ENCODE measurements around the gene NUP210L. TPM values are rescaled to one million over a fixed set of nuclear protein-coding genes. Genes with fewer than 3 reads are reported as not detected.

Gene NUP210L
- total RNA-seq, 1 experiment from 2014 or later = 0.10 TPM

DNA sequence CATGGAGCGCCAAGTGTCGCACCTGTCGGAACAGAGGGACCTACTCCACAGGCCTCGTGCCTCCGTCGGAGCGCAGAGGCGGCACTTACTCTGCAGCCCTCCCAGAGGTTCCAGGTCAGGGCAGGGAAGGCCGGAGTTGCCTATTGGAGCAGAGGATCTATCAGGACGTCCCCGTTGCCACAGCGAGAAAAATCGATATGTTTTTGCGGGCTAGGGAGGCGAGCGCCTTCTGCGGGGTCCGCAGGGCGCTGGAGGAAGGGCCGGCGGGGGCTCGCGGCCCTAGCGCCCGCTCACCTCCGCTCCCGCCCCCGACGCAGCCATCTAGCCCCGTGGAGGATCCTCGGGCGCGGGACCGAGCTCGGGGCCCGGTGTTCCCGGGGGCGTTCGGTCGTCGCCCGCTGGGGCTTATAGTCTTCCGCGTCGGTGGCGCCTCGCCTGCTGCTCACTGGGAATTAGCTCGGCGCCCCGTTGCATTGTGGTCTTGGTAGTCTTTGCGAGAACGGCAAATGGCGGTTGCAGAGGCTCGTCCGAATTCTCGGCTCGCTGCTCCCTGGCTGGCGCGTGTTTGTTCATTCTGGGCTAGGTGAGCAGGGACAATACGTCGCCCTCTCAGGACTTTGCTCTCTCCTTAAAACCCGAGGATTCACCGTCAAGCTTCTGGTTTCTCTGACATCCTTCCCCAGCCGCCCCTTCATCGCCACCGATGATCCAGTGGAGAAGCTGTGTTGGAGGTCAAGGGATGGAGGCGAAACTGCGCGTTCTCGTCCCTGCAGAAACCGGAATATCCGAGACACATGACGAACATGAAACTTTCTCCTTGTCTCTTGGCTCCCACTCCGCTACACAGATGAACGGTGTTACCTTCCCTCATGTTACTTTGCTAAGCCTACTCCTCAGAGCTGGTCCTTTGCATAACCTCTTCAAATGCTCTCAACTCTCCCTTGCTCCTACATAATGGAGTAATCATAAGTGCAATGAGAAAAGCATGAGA, 177.3 kb downstream of the NUP210L start, which contains the start of gene JTB (continued):
- peak; percentile 93 for TF ChIP-seq YY1 (IDR thresholded peaks at IDR 0.05; ENCODE audit: extremely low read depth, insufficient replicate concordance, low read depth, low read length)
- peak; percentile 93 for TF ChIP-seq ZFX (IDR thresholded peaks at IDR 0.05)
- no peak for TF ChIP-seq ZBTB33 (IDR thresholded peaks at IDR 0.05; ENCODE audit: extremely low read depth, insufficient replicate concordance, low read length)
- peak; percentile 13; the same call in 1 of the 2 replicates for TF ChIP-seq SP1 (IDR thresholded peaks at IDR 0.05; ENCODE audit: low read depth)
- TF ChIP-seq SIN3A (IDR thresholded peaks at IDR 0.05; ENCODE audit: low read depth) = peak; percentile 51
- TF ChIP-seq POLR2AphosphoS5 (IDR thresholded peaks at IDR 0.05; ENCODE audit: low read depth, low read length) = peak; percentile 94
- no peak for TF ChIP-seq JUND (IDR thresholded peaks at IDR 0.05)
- TF ChIP-seq FOSL1 (IDR thresholded peaks at IDR 0.05; ENCODE audit: low read depth) = no peak
- peak; percentile 78 for TF ChIP-seq EGR1 (IDR thresholded peaks at IDR 0.05; ENCODE audit: low read depth)
- no peak for TF ChIP-seq SRF (IDR thresholded peaks at IDR 0.05; ENCODE audit: low read depth)
- TF ChIP-seq EZH2phosphoT487 (IDR thresholded peaks at IDR 0.05; ENCODE audit: borderline replicate concordance) = no peak
- no peak for TF ChIP-seq TCF7L2 (IDR thresholded peaks at IDR 0.05; ENCODE audit: borderline replicate concordance, extremely low read depth, insufficient read depth, insufficient read length)
- TF ChIP-seq EZH2 (IDR thresholded peaks at IDR 0.05) = no peak
- TF ChIP-seq RAD21 (IDR thresholded peaks at IDR 0.05; ENCODE audit: low read depth) = no peak
- no peak for TF ChIP-seq CEBPB (IDR thresholded peaks at IDR 0.05; ENCODE audit: low read depth)
- TF ChIP-seq ATF3 (IDR thresholded peaks at IDR 0.05) = no peak
- peak; percentile 48 for TF ChIP-seq POLR2A (IDR thresholded peaks at IDR 0.05; ENCODE audit: borderline replicate concordance, extremely low read depth, insufficient read depth, insufficient read length)
- TF ChIP-seq, protein P1, sequence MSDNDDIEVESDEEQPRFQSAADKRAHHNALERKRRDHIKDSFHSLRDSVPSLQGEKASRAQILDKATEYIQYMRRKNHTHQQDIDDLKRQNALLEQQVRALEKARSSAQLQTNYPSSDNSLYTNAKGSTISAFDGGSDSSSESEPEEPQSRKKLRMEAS (IDR thresholded peaks at IDR 0.05) = 0 out of 2 replicates have a peak, but pooled peaks have one; percentile 66
